Measurements from ENCODE around the gene CALR3.
"Not testable (repeated sequence)": the region's sequence is repeated elsewhere in the genome, so short reads cannot be mapped to it uniquely, and the experiment has no call there.

DNA sequence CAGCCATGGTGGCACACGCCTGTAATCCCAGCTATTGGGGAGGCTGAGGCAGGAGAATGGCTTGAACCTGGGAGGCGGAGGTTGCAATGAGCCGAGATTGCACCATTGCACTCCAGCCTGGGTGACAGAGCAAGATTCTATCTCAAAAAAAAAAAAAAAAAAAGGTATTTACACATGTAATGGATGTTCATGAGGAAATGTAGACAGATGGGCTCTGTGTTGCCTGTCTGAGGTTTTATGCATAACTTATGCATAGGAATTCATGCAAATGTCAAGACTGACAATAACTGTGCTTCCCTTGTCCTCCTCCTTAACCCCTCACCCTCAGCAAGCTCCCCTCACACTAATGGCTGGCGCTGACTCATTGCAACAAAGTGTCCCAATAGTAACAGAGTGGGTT lies 9.5 kb downstream of the CALR3 start:
- TF ChIP-seq, protein P1, sequence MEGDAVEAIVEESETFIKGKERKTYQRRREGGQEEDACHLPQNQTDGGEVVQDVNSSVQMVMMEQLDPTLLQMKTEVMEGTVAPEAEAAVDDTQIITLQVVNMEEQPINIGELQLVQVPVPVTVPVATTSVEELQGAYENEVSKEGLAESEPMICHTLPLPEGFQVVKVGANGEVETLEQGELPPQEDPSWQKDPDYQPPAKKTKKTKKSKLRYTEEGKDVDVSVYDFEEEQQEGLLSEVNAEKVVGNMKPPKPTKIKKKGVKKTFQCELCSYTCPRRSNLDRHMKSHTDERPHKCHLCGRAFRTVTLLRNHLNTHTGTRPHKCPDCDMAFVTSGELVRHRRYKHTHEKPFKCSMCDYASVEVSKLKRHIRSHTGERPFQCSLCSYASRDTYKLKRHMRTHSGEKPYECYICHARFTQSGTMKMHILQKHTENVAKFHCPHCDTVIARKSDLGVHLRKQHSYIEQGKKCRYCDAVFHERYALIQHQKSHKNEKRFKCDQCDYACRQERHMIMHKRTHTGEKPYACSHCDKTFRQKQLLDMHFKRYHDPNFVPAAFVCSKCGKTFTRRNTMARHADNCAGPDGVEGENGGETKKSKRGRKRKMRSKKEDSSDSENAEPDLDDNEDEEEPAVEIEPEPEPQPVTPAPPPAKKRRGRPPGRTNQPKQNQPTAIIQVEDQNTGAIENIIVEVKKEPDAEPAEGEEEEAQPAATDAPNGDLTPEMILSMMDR (IDR thresholded peaks at IDR 0.05) = not testable (repeated sequence)
- TF ChIP-seq POLR2A (IDR thresholded peaks at IDR 0.05) = not testable (repeated sequence)
